Measurements from ENCODE around the gene MFRP.

MFRP gene

GRCh38 chr11:119377112-119377901 lies 30.8 kb upstream of the MFRP start:
- TF ChIP-seq CTCF (IDR thresholded peaks at IDR 0.05; ENCODE audit: extremely low read depth, insufficient read depth, missing control alignments), result no peak
- in situ Hi-C loops (cut with MboI; ENCODE audit: low pct_unique_long_range_greater_than_20kb, low sequenced_read_pairs, unreplicated experiment), result no loop called here
- peak; percentile 8 for DNase-seq (ENCODE audit: low spot score)

- peak; percentile 4 for DNase-seq (ENCODE audit: low spot score)
- no peak for TF ChIP-seq CTCF (IDR thresholded peaks at IDR 0.05; ENCODE audit: extremely low read depth, insufficient read depth, missing control alignments)
- in situ Hi-C loops (cut with MboI; ENCODE audit: low pct_unique_long_range_greater_than_20kb, low sequenced_read_pairs, unreplicated experiment), result no loop called here
Observed at GRCh38 chr11:119376197-119376847, 29.8 kb upstream of the MFRP start.

- DNase-seq (ENCODE audit: low spot score), result no peak
- no peak for TF ChIP-seq CTCF (IDR thresholded peaks at IDR 0.05; ENCODE audit: extremely low read depth, insufficient read depth, missing control alignments)
- in situ Hi-C loops (cut with MboI; ENCODE audit: low pct_unique_long_range_greater_than_20kb, low sequenced_read_pairs, unreplicated experiment), result no loop called here
Observed at GRCh38 chr11:119375337-119376196, 29.1 kb upstream of the MFRP start.

- in situ Hi-C loops (cut with MboI; ENCODE audit: low pct_unique_long_range_greater_than_20kb, low sequenced_read_pairs, unreplicated experiment), result no loop called here
- DNase-seq (ENCODE audit: low spot score), result no peak
- no peak for TF ChIP-seq CTCF (IDR thresholded peaks at IDR 0.05; ENCODE audit: extremely low read depth, insufficient read depth, missing control alignments)
Observed at GRCh38 chr11:119374632-119375336, 28.3 kb upstream of the MFRP start.

- in situ Hi-C loops (cut with MboI; ENCODE audit: low pct_unique_long_range_greater_than_20kb, low sequenced_read_pairs, unreplicated experiment), result no loop called here
- TF ChIP-seq CTCF (IDR thresholded peaks at IDR 0.05; ENCODE audit: extremely low read depth, insufficient read depth, missing control alignments), result peak; percentile 87
- no peak for DNase-seq (ENCODE audit: low spot score)
Observed at GRCh38 chr11:119373921-119374631, 27.6 kb upstream of the MFRP start.

Measured in GM13977 (cell line).